Heart right ventricle (tissue), 16 donors: ENCODE results near the gene GDE1. TPM values are rescaled to one million over a fixed set of nuclear protein-coding genes. Genes with fewer than 3 reads are reported as not detected.

Experiments
- ATAC-seq, 8 donors: fragments of 200-7000 bp; cut with Tn5 transposase; one replicate each; pipeline ENCODE4 v1.9.1; 2020; ENCODE audit warnings: mild to moderate bottlenecking in 8 of 8, moderate library complexity in 8 of 8, moderate number of reproducible peaks in 1 of 8
- DNase-seq, 2 donors: peaks; one replicate each; pipeline ENCODE4 v3.0.0-alpha.2; 2020
- H3K27ac ChIP-seq, 10 donors: fragments of 200-600 bp; sonication (generic) in 2 of 10; one replicate each; pipeline versions ENCODE4 v1.5.0 to v1.8.0; 2020 to 2022; ENCODE audit warnings: mild to moderate bottlenecking in 3 of 10
- H3K27me3 ChIP-seq, 7 donors: fragments of 200-600 bp; one replicate each; pipeline ENCODE4 v1.8.0; 2021 to 2022; ENCODE audit warnings: mild to moderate bottlenecking in 2 of 7
- H3K36me3 ChIP-seq, 9 donors: fragments of 200-600 bp; sonication (generic) in 1 of 9; one replicate each; pipeline versions ENCODE4 v1.5.0 to v1.8.0; 2020 to 2022; ENCODE audit warnings: mild to moderate bottlenecking in 2 of 9
- H3K4me1 ChIP-seq, 9 donors: fragments of 200-600 bp; sonication (generic) in 1 of 9; one replicate each; pipeline versions ENCODE4 v1.5.0 to v1.8.0; 2020 to 2022; ENCODE audit warnings: mild to moderate bottlenecking in 4 of 9
- H3K4me3 ChIP-seq, 10 donors: fragments of 200-600 bp; sonication (generic) in 2 of 10; one replicate each; pipeline versions ENCODE4 v1.5.0 to v1.8.0; 2020 to 2022; ENCODE audit warnings: mild to moderate bottlenecking in 7 of 10, moderate library complexity in 2 of 10
- H3K9me3 ChIP-seq, 11 donors: fragments of 200-600 bp in 10 of 11; sonication (generic) in 2 of 11; one replicate each; pipeline versions ENCODE4 v1.5.0 to v1.8.0; 2013 to 2022; ENCODE audit warnings: mild to moderate bottlenecking in 2 of 11, control low read depth in 1 of 11, moderate library complexity in 1 of 11
- WGBS, 2 donors: extraction: QIAGEN DNeasy Blood & Tissue Kit; methylation state at CpG; one replicate each; pipeline ENCODE4 v1.1.7; 2013; ENCODE audit warnings: inconsistent platforms in 1 of 2; 5-methylcytosine and 5-hydroxymethylcytosine counted together
- intact Hi-C, 10 donors: fragments of 100-400 bp; cut with DNase I; formaldehyde crosslinking; loops; one replicate each; pipeline versions ENCODE4 v1.11.1 to v1.14.2; 2022
- polyA plus RNA-seq, 2 donors: library from polyadenylated mRNA; stranded (reverse); fragments of 200-250 nt; gene quantifications; one replicate each; pipeline ENCODE4 v1.2.3, GENCODE V29; 2013
- total RNA-seq, 10 donors: library from RNA; stranded (reverse); fragmentation: NEBNext Ultra II Directional in 3 of 10; extraction: Animal tissue kit (Norgen Biotek cat#: 25700) in 3 of 10; gene quantifications; one replicate each; pipeline versions ENCODE4 v1.2.1 to v1.2.4, GENCODE V29; 2021 to 2023
- TF ChIP-seq, protein P1 (sequence below), 9 donors: fragments of 200-600 bp; sonication (generic) in 2 of 9; IDR thresholded peaks; one replicate each; pipeline versions ENCODE4 v1.5.0 to v1.8.0; 2021 to 2022; ENCODE audit warnings: antibody characterized with exemption in 9 of 9, mild to moderate bottlenecking in 5 of 9, moderate library complexity in 1 of 9
- donor health status: Arrhythmogenic right ventricular cardiomyopathy.
- donor health status: ischemic (EF 13 %, LVEDD 7.1; RV severe dilation, severe dysfunction).
- donor health status: healthy with polysubstance abuse.
- donor health status: DM: no; HTN: yes; CAD: no.
- donor health status: DM: no; HTN: no; CAD: no.
- donor health status: ischemic (EF 25% LVEDD 6.9; RV normal size, moderate dysfunction).
- donor health status: ischemic (EF 25% LVEDD 5.7; RV mildly dilated, moderate dysfunction).
- donor health status: healthy.
- donor health status: DM: yes; HTN: yes; CAD: no.
- donor health status: Ischemic cardiomyopathy.
- donor health status: ischemic (EF 35%, LVEDD 5.7; RV mildly dilated, moderate dysfunction).
- donor health status: nonischemic (EF 11% LVEDD 7.7; RV severe dilation, severe dysfunction).
- donor health status: DM: yes; HTN: yes; CAD: no.
- donor health status: PGD.
- donor health status: ischemic (EF 29% LVEDD 5.4; RV normal size, mild dysfunction).
- donor health status: nonischemic (EF 23%, LVEDD 6.1; RV moderate dilation, normal function).

The GDE1 gene
- total and polyA plus RNA-seq, 12 donors: 31.9 to 128 (median 108) TPM

GRCh38 chr16:19463468-19464315 lies 58.2 kb downstream of the GDE1 start:
- WGBS, 2 donors: 90 to 91% methylated on average over 12 of the region's 12 CpGs
- Histone ChIP-seq H3K4me3 (no peak overlapping the region), H3K27ac (no peak overlapping the region), H3K4me1 (no peaks in the 10 kb centered on the region), H3K36me3 (no peaks in the 10 kb centered on the region), H3K27me3 (peaks cover 0 to 2% (median 0%) of the 10 kb centered on the region in 7 donors), H3K9me3 (peaks cover 0 to 3% (median 0%) of the 10 kb centered on the region in 11 donors)
- TF ChIP-seq, protein P1, sequence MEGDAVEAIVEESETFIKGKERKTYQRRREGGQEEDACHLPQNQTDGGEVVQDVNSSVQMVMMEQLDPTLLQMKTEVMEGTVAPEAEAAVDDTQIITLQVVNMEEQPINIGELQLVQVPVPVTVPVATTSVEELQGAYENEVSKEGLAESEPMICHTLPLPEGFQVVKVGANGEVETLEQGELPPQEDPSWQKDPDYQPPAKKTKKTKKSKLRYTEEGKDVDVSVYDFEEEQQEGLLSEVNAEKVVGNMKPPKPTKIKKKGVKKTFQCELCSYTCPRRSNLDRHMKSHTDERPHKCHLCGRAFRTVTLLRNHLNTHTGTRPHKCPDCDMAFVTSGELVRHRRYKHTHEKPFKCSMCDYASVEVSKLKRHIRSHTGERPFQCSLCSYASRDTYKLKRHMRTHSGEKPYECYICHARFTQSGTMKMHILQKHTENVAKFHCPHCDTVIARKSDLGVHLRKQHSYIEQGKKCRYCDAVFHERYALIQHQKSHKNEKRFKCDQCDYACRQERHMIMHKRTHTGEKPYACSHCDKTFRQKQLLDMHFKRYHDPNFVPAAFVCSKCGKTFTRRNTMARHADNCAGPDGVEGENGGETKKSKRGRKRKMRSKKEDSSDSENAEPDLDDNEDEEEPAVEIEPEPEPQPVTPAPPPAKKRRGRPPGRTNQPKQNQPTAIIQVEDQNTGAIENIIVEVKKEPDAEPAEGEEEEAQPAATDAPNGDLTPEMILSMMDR (IDR thresholded peaks at IDR 0.05): no peak
- DNase-seq (no peak), ATAC-seq (no peak)
- intact Hi-C loops: no loop called here

DNA sequence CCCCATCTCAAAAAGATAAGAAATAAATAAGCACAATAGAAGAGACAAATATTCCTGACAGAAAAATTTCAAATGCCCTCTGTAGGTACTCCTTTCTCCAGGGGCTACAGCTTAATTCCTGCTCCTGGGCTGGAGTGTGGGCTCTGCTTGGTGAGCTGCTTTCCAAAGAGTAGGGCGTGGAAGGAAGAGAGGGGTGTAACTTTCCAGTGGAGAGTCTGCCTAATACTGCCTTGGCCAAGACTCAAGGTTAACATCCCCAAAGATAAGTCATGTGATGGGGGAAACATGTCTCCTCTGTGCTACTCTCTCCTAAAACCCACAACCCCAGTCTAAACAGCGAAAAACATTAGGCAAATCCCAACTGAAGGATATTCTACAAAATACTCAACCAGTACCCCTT lies 61.5 kb downstream of the GDE1 start:
- H3K4me1 ChIP-seq: no peaks in the 10 kb centered on the region
- 87 to 91% methylated on average over 2 of the region's 2 CpGs for WGBS, 2 donors
- no peak overlapping the region for H3K27ac ChIP-seq
- peaks cover 0 to 17% (median 0%) of the 10 kb centered on the region in 7 donors for H3K27me3 ChIP-seq
- no peak for DNase-seq
- no peaks in the 10 kb centered on the region for H3K9me3 ChIP-seq
- TF ChIP-seq, protein P1 (IDR thresholded peaks at IDR 0.05): no peak
- H3K36me3 ChIP-seq: no peaks in the 10 kb centered on the region
- no peak for ATAC-seq
- intact Hi-C loops: no loop called here
- H3K4me3 ChIP-seq: no peak overlapping the region

GRCh38 chr16:19458722-19459379 lies 63.0 kb downstream of the GDE1 start:
- TF ChIP-seq, protein P1 (IDR thresholded peaks at IDR 0.05): no peak
- ATAC-seq: no peak
- Histone ChIP-seq H3K4me1 (no peaks in the 10 kb centered on the region), H3K9me3 (no peaks in the 10 kb centered on the region), H3K27me3 (peaks cover 0 to 17% (median 0%) of the 10 kb centered on the region in 7 donors), H3K36me3 (no peaks in the 10 kb centered on the region), H3K4me3 (no peak overlapping the region), H3K27ac (no peak overlapping the region)
- intact Hi-C loops: no loop called here
- WGBS, 2 donors: 72 to 83% methylated on average over 9 of the region's 9 CpGs
- DNase-seq: no peak

Other genes starting within 250 kb of the GDE1 start
- gene CLEC19A, start 236.4 kb downstream of the GDE1 start, total RNA-seq: not detected
- not detected for gene CLEC19A, start 236.4 kb downstream of the GDE1 start, polyA plus RNA-seq
- gene TMC5, start 104.2 kb downstream of the GDE1 start, total RNA-seq: under 1 TPM in 3 of 10 donors, not detected in 7; 0.09 to 0.13 (median 0.11) TPM
- under 1 TPM in 1 of 2 donors, not detected in 1; under 0.01 TPM for gene TMC5, start 104.2 kb downstream of the GDE1 start, polyA plus RNA-seq
- 1 to 10 TPM; 6.2 to 8.8 (median 7.9) TPM for gene CCP110, start 1.8 kb upstream of the GDE1 start, total RNA-seq
- 1 to 10 TPM; 2.4 to 4.3 TPM for gene CCP110, start 1.8 kb upstream of the GDE1 start, polyA plus RNA-seq
- 10 to 100 TPM; 24.0 to 35.1 (median 32.0) TPM for gene VPS35L, start 33.6 kb upstream of the GDE1 start, total RNA-seq
- 10 to 100 TPM; 15.0 to 25.8 TPM for gene VPS35L, start 33.6 kb upstream of the GDE1 start, polyA plus RNA-seq
- gene KNOP1, start 196.1 kb upstream of the GDE1 start, total RNA-seq: 10 to 100 TPM in 1 of 10 donors, 1 to 10 TPM in 9; 4.5 to 10.2 (median 6.5) TPM
- gene KNOP1, start 196.1 kb upstream of the GDE1 start, polyA plus RNA-seq: 10 to 100 TPM in 1 of 2 donors, 1 to 10 TPM in 1; 6.5 to 25.7 TPM
- gene IQCK, start 196.2 kb upstream of the GDE1 start, total RNA-seq: 10 to 100 TPM in 2 of 10 donors, 1 to 10 TPM in 8; 5.5 to 11.7 (median 7.4) TPM
- gene IQCK, start 196.2 kb upstream of the GDE1 start, polyA plus RNA-seq: 1 to 10 TPM; 7.3 to 9.8 TPM